H1 (cell line): ENCODE measurements around the gene CCDC154. TPM values are rescaled to one million over a fixed set of nuclear protein-coding genes. Genes with fewer than 3 reads are reported as not detected.

Source experiments
- CREB1 ChIP-seq: IDR thresholded peaks from 2 replicates; pipeline ENCODE4 v1.6.1; 2012; ENCODE audit warnings: inconsistent platforms
- CTCF ChIP-seq, 3 experiments: IDR thresholded peaks; 1 replicate in 2 of 3; 2 replicates in 1 of 3; pipeline versions ENCODE4 v1.5.1 to v1.6.1; 2011; ENCODE audit warnings: low read length in 3 of 3, mild to moderate bottlenecking in 3 of 3, inconsistent platforms in 2 of 3, low read depth in 1 of 3, moderate library complexity in 1 of 3; ENCODE audit not compliant: insufficient read depth in 1 of 3; ENCODE audit errors: control extremely low read depth in 1 of 3
- E2F6 ChIP-seq: IDR thresholded peaks from 2 replicates; pipeline ENCODE4 v1.6.1; 2012; ENCODE audit warnings: inconsistent platforms
- GABPA ChIP-seq: IDR thresholded peaks from 2 replicates; pipeline ENCODE4 v1.6.1; 2011; ENCODE audit warnings: mild to moderate bottlenecking, low read length, moderate library complexity, borderline replicate concordance; ENCODE audit not compliant: insufficient read depth
- KDM1A ChIP-seq: fragments of 200-600, 300-600 bp; sonication (generic); IDR thresholded peaks from 2 replicates; pipeline ENCODE4 v1.7.1; 2016; ENCODE audit warnings: mild to moderate bottlenecking, low read length, borderline replicate concordance
- KDM4A ChIP-seq: IDR thresholded peaks from one replicate; pipeline ENCODE4 v1.7.1; 2012; ENCODE audit warnings: low read depth, mild to moderate bottlenecking, moderate library complexity, low read length, inconsistent platforms; ENCODE audit not compliant: severe bottlenecking
- MAFK ChIP-seq: IDR thresholded peaks from 2 replicates; pipeline ENCODE4 v1.6.1; 2012; ENCODE audit warnings: low read depth, mild to moderate bottlenecking, improper control_type of control experiment, low read length
- POLR2A ChIP-seq, 2 experiments: IDR thresholded peaks; 1 replicate in 1 of 2; 2 replicates in 1 of 2; pipeline ENCODE4 v1.6.1; 2011; ENCODE audit warnings: low read depth in 2 of 2, low read length in 2 of 2, mild to moderate bottlenecking in 2 of 2; ENCODE audit errors: control extremely low read depth in 1 of 2
- RFX5 ChIP-seq: IDR thresholded peaks from 2 replicates; pipeline ENCODE4 v1.6.1; 2011; ENCODE audit warnings: low read depth, low read length, improper control_type of control experiment, borderline replicate concordance
- RXRA ChIP-seq: IDR thresholded peaks from 2 replicates; pipeline ENCODE4 v1.6.1; 2011; ENCODE audit warnings: low read depth, mild to moderate bottlenecking, low read length, moderate library complexity; ENCODE audit not compliant: insufficient read depth
- SIX5 ChIP-seq: IDR thresholded peaks from 2 replicates; pipeline ENCODE4 v1.6.1; 2011; ENCODE audit warnings: mild to moderate bottlenecking, low read depth, low read length
- SP4 ChIP-seq: IDR thresholded peaks from 2 replicates; pipeline ENCODE4 v1.6.1; 2012; ENCODE audit warnings: low read length, inconsistent platforms
- SRF ChIP-seq: IDR thresholded peaks from 2 replicates; pipeline ENCODE4 v1.6.1; 2011; ENCODE audit warnings: mild to moderate bottlenecking, low read depth, low read length, moderate library complexity
- TCF12 ChIP-seq: IDR thresholded peaks from 2 replicates; pipeline ENCODE4 v1.6.1; 2011; ENCODE audit warnings: low read depth, mild to moderate bottlenecking, low read length
- YY1 ChIP-seq: IDR thresholded peaks from 2 replicates; pipeline ENCODE4 v1.6.1; 2011; ENCODE audit warnings: low read depth, mild to moderate bottlenecking, low read length
- polyA plus RNA-seq, 7 experiments: library from polyadenylated mRNA; depleted of rRNA in 3 of 7; stranded (reverse) in 5 of 7; unstranded in 2 of 7; fragments of >200 nt in 5 of 7; fragments of 200-250 nt in 2 of 7; gene quantifications; 1 replicate in 5 of 7; 2 replicates in 1 of 7; 4 replicates in 1 of 7; pipeline versions ENCODE4 v1.2.1 to v1.2.3, GENCODE V29; 2011 to 2013; ENCODE audit warnings: missing spikeins in 2 of 7, mixed read lengths in 2 of 7
- total RNA-seq: library from RNA; stranded (reverse); fragmentation: NEBNext Ultra II Directional; extraction: Animal tissue kit (Norgen Biotek cat#: 25700); gene quantifications from 2 replicates; pipeline ENCODE4 v1.2.1, GENCODE V29; 2021

Gene CCDC154
- total and polyA plus RNA-seq, 2 of the 8 experiments (the other 6 are each of a cell fraction or from before 2014, with no cell fraction given), result 0.15 to 0.88 TPM

- TF ChIP-seq GABPA (peak; percentile 77; the same call in 1 of the 2 replicates), YY1 (peak; percentile 65; the same call in 1 of the 2 replicates), RXRA (no peak), CREB1 (no peak), SRF (no peak), CTCF (IDR thresholded peaks at IDR 0.05; ENCODE audit: control extremely low read depth in 1 of 3, insufficient read depth in 1 of 3, low read depth in 1 of 3, low read length in 3 of 3) (peak; percentile 53 to 66 (median 60)), KDM4A (no peak), TCF12 (no peak), POLR2A (IDR thresholded peaks at IDR 0.05; ENCODE audit: control extremely low read depth in 1 of 2, low read depth in 2 of 2, low read length in 2 of 2) (no peak), SIX5 (no peak), MAFK (no peak), RFX5 (no peak), SP4 (no peak), KDM1A (no peak), E2F6 (peak; percentile 85)
These were observed 15.8 kb downstream of the CCDC154 start (continued) for GRCh38 chr16:1428511-1428910.
